SHP77 treated with DMSO at 0.1 percent for 48 hours (cell line): Measurements from ENCODE around the gene ABCC11.

Experiments used
- DNase-seq: peaks from one replicate; lab custom pipeline; 2025; lab: John Stamatoyannopoulos, UW

Gene ABCC11

GRCh38 chr16:48247311-48247710 lies at the start of gene ABCC11:
Gene ABCC11 (minus strand): TSS chr16:48247539. CDS start chr16:48231921, 15,618 bp downstream.
- DNase-seq: no peak

- DNase-seq: no peak
These were observed 48.3 kb upstream of the ABCC11 start for GRCh38 chr16:48295488-48296281.

DNA sequence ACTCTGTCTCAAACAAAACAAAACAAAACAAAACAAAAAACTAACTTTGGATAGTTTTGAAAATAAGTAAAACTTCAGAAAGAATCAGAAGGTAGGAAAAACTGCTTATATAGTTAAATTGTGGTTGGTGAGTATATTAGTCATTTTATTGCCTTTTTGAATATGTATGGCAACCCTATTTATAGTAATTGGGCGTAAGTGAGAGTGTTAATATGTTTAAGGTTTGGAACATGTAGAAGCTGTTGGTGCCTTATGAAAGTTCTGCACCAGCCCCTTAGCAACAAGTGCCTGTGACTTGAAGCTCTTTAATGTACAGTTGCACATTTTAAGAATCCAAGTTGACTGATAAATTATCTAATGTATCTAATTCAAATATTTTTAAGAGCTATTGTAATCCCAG lies 47.4 kb upstream of the ABCC11 start:
- DNase-seq: no peak

DNA sequence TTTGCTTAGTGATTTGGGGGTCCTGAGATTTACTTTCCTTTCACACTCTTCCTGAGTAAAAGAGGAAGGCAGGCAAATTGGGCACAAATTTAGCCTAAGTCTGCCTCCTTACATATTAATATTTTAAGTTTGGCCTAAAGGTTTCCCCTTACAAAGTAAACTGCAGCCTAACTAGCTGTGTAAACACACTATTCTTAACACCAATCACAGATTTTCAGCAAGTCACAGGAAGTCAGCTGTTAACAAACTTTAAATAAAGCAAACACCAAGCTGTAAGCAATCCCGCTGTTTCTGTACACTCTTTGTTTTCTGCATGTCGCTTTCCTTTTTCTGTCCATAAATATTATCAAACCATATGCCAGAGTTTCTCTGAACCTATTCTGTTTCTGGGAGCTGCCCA lies 45.1 kb upstream of the ABCC11 start:
- DNase-seq: no peak

DNA sequence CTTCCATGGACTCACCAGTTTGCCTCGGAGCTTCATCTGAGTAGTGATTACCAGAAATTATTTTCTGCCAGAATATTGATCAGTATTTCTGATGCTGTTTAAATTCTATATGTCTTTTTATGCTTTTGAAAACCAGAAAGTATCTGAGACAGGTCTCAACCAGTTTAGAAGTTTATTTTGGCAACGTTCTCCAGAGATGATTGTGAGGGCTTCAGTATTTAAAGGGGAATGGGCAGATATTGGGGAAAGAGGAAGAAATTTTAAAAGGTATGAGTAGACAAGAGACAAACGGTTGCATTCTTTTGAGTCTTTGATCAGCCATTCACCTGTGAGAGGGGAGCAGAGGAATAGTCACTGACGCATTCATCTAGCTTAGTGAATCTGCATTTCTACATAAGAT lies 44.4 kb upstream of the ABCC11 start:
- no peak for DNase-seq

- DNase-seq: no peak
These were observed 44.0 kb upstream of the ABCC11 start for GRCh38 chr16:48291303-48291702.

- DNase-seq: no peak
These were observed 39.9 kb upstream of the ABCC11 start for GRCh38 chr16:48287239-48287638.

- DNase-seq: no peak
These were observed 37.6 kb upstream of the ABCC11 start for GRCh38 chr16:48284772-48285409.

DNA sequence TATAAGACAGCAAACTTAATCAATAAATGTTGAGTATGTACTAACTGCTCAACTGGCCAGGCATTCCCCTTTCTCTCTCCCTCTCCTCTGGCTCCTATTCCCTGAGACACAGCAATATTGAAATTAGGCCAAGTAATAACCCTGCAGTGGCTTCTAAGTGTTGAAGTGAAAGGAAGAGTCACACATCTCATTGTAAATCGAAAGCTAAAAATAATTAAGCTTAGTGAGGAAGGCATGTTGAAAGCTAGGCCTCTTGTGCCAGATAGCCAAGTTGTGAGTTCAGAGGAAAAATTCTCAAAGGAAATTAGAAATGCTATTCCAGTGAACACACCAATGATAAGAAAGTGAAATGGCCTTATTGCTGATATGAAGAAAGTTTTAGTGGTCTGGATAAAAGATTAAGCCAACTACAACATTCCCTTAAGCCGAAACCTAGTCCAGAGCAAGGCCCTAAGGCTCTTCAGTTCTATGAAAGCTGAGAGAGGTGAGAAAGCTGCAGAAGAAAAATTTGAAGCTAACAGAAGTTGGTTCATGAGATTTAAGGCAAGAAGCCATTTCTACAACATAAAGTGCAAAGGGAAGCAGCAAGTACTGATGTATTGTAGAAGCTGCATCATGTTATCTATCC lies 35.4 kb upstream of the ABCC11 start:
- DNase-seq: no peak

GRCh38 chr16:48280546-48280945 lies 33.2 kb upstream of the ABCC11 start:
- DNase-seq: no peak

DNA sequence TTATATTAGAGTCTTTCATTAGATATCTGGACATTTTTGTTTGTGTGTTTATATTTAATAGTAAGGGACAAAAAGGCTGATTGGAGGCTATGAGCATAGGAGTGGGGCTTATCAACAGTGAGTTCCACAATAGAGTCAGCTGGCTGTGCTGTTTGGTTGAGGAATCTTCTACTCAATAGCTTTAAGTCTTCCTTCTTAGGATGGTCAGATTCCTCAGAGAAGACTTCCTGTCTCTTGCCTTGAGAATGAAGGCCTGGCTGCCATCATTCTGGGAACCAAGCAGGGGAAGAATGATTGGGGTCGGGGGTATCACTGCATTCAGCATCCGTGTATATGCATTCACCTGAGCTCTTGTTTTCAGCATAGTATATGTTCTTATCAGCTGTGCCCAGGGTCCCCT lies 31.9 kb upstream of the ABCC11 start:
- DNase-seq: no peak

GRCh38 chr16:48277158-48277557 lies 29.8 kb upstream of the ABCC11 start:
- no peak for DNase-seq

GRCh38 chr16:48276102-48276501 lies 28.8 kb upstream of the ABCC11 start:
- no peak for DNase-seq

DNA sequence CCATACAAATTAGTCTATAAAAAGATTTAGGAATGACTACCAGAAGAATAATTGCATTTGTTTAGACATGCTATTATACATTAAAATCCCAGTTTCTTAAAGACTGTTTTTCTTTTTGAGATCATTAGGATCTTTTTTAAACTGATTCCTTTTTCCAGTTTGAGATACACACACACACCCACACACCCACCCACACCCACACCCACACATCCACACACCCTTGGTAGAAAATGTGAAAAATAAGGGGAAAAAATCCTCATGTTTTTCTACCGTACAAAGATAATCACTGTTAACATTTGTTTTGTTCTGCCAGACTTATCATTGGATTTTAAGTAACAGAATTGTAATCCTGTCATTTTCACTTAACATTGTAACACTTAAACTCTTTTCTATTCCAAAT lies 27.1 kb upstream of the ABCC11 start:
- DNase-seq: no peak

- no peak for DNase-seq
These were observed 25.6 kb upstream of the ABCC11 start for GRCh38 chr16:48272837-48273421.

GRCh38 chr16:48271728-48272127 lies 24.4 kb upstream of the ABCC11 start:
- DNase-seq: no peak

- DNase-seq: no peak
These were observed 21.7 kb upstream of the ABCC11 start for GRCh38 chr16:48269011-48269410.

GRCh38 chr16:48262631-48263030 lies 15.3 kb upstream of the ABCC11 start:
- DNase-seq: no peak

DNA sequence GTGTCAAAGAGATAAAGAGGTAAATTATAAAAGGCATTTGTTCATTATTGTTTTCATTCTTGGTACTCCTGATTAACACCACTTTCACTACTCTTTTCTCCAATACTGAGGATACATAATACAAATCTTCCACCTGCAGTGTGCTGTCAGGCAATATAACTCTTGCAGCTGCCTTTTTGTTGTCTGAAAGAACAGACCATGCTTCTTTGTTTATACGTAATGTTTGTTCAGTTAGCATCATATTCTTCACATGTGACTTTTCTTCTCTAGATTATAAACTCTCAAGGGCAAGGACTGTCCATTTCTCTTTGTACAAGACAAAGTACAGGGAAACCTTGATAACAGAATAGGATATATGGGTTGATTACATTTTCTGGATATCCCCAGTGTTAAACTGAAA lies 14.2 kb upstream of the ABCC11 start:
- no peak for DNase-seq

DNA sequence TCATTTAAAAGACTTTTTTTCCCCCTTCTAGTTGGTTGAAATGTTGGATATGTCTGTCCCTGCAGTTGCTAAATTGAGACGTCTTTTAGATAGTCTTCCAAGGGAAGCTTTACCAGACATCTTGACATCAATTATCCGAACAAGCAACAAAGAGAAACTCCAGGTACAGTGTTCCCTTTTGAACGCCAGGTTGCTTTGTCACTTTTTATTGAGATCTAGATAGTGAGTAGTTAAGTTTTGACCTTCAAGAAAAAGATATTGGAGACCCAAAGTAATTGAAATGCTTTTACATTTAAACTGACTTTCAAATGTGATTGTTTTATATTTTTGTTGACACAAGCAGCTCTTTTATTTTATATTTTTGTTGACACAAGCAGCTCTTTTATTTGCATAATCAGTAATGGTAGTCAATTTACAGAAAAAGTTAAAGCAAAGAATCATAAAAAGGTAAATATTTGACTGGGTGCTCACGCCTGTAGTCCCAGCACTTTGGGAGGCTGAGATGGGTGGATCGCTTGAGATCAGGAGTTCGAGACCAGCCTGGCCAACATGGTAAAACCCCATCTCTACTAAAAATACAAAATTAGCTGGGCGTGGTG lies 9.3 kb upstream of the ABCC11 start:
- no peak for DNase-seq

- no peak for DNase-seq
These were observed 4.7 kb upstream of the ABCC11 start for GRCh38 chr16:48252013-48252412.

DNA sequence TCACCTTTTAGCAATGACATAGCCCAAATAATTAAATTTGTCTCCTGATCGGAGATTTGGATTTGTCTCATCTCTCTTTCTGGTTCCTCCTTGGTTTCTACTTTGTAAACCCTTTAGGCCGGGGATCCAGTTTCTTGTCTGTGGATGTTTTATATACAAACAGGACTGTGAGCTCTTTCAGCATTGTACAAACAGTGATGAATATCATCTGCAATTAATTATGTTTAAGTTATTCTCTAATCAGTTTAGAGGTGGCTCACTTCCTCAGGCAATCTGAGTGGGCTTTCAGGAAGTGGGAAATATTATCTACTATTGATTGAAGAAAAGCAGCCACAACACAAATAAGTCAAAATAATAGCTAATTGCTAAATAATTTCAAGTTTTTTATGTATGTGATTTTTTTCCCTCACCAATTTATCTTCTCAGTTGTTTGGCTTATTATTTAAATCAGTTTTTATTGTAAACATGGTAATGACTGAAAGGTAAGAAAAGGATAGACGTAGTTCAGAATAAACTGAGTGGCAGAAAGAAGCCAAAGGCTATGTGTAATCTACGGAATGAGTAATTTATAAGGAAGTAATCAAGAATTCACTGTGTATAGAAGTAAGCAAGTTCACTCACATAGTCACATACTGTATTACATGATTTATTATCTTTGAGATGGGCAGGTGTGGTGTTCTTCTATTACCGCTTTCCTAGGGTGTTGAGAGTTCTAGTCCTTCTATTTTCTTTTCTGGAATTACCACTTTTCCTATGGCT lies 3.4 kb upstream of the ABCC11 start:
- no peak for DNase-seq
